H1 (cell line): ENCODE data around the gene ATP11A. TPM values are rescaled to one million over a fixed set of nuclear protein-coding genes. Genes with fewer than 3 reads are reported as not detected.

Experiments
- CHD7 ChIP-seq: fragments of 300-600 bp; sonication (generic); IDR thresholded peaks from 2 replicates; pipeline ENCODE4 v1.7.1; 2012; ENCODE audit warnings: low read length, moderate library complexity, mild to moderate bottlenecking, inconsistent platforms; ENCODE audit not compliant: insufficient replicate concordance
- polyA plus RNA-seq, 7 experiments: library from polyadenylated mRNA; depleted of rRNA in 3 of 7; stranded (reverse) in 5 of 7; unstranded in 2 of 7; fragments of >200 nt in 5 of 7; fragments of 200-250 nt in 2 of 7; gene quantifications; 1 replicate in 5 of 7; 2 replicates in 1 of 7; 4 replicates in 1 of 7; pipeline versions ENCODE4 v1.2.1 to v1.2.3, GENCODE V29; 2011 to 2013; ENCODE audit warnings: missing spikeins in 2 of 7, mixed read lengths in 2 of 7
- total RNA-seq: library from RNA; stranded (reverse); fragmentation: NEBNext Ultra II Directional; extraction: Animal tissue kit (Norgen Biotek cat#: 25700); gene quantifications from 2 replicates; pipeline ENCODE4 v1.2.1, GENCODE V29; 2021

Gene ATP11A
- total and polyA plus RNA-seq, 2 of the 8 experiments (the other 6 are each of a cell fraction or from before 2014, with no cell fraction given), result 28.8 to 72.9 TPM

- TF ChIP-seq CHD7, result no peak
- TF ChIP-seq, all 59 proteins: peak for 0
These were observed 236.2 kb downstream of the ATP11A start (continued) for GRCh38 chr13:112926003-112926402.
